Gastroesophageal sphincter (tissue), 3 donors: Measurements from ENCODE around the gene PAM16.

Experiments used
- EP300 ChIP-seq: sonication (generic); formaldehyde crosslinking; IDR thresholded peaks from one replicate; pipeline ENCODE4 v1.6.1; 2017; ENCODE audit warnings: antibody characterized with exemption, mild to moderate bottlenecking
- POLR2A ChIP-seq, 2 donors: fragments of 450-650 bp; IDR thresholded peaks; one replicate each; pipeline ENCODE4 v1.6.1; 2017; ENCODE audit warnings: antibody characterized with exemption in 2 of 2, mild to moderate bottlenecking in 2 of 2, moderate library complexity in 1 of 2
- POLR2AphosphoS5 ChIP-seq: sonication (generic); formaldehyde crosslinking; IDR thresholded peaks from one replicate; pipeline ENCODE4 v1.6.1; 2017; ENCODE audit warnings: antibody characterized with exemption
- TF ChIP-seq, protein P1 (sequence below), 4 experiments: fragments of 200-600 bp in 2 of 4; fragments of 450-650 bp in 2 of 4; sonication (generic) in 1 of 4; IDR thresholded peaks; one replicate each; pipeline ENCODE4 v1.5.1; 2017 to 2019; ENCODE audit warnings: antibody characterized with exemption in 4 of 4, mild to moderate bottlenecking in 2 of 4, moderate library complexity in 2 of 4

DNA sequence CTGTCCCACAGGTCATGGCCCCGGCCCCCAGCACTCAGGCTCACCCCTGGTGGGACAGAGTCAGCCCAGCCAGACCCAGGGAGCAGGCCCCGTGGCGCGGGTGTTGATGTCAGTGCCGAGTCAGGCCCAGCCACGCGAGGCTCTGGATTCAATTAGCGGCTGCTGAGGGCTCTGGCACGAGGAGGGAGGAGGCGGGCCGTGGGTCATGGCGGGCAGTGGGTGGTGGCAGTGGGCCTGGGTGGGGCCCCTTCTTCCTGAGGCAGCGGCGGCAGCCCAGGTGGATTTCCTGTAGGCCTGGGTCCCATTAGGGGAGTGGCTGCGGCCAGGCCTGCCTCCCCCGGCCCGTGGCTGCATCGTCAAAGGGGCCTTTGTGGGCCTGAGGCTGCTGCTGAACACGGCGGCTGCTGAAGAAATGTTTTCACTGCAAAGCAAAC lies 33.4 kb upstream of the PAM16 start:
- TF ChIP-seq, protein P1, sequence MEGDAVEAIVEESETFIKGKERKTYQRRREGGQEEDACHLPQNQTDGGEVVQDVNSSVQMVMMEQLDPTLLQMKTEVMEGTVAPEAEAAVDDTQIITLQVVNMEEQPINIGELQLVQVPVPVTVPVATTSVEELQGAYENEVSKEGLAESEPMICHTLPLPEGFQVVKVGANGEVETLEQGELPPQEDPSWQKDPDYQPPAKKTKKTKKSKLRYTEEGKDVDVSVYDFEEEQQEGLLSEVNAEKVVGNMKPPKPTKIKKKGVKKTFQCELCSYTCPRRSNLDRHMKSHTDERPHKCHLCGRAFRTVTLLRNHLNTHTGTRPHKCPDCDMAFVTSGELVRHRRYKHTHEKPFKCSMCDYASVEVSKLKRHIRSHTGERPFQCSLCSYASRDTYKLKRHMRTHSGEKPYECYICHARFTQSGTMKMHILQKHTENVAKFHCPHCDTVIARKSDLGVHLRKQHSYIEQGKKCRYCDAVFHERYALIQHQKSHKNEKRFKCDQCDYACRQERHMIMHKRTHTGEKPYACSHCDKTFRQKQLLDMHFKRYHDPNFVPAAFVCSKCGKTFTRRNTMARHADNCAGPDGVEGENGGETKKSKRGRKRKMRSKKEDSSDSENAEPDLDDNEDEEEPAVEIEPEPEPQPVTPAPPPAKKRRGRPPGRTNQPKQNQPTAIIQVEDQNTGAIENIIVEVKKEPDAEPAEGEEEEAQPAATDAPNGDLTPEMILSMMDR (IDR thresholded peaks at IDR 0.05) = no peak
- TF ChIP-seq EP300 (no peak), POLR2A (IDR thresholded peaks at IDR 0.05) (no peak), POLR2AphosphoS5 (no peak)
